DND-41 (cell line): ENCODE results near the gene CD300E.
"Not testable (repeated sequence)": the region's sequence is repeated elsewhere in the genome, so short reads cannot be mapped to it uniquely, and the experiment has no call there.

ENCODE experiments used
- ATAC-seq: fragments of 200-7000 bp; cut with Tn5 transposase; 3 replicates; pipeline ENCODE4 v1.9.1; 2021; ENCODE audit warnings: low read depth; ENCODE audit not compliant: insufficient read depth
- DNase-seq: peaks from one replicate; pipeline ENCODE4 v3.0.0-alpha.2; 2020
- H2AFZ ChIP-seq: 2 replicates; pipeline ENCODE4 v1.6.0; 2012; ENCODE audit warnings: low read depth, low read length
- H3K27ac ChIP-seq: 2 replicates; pipeline ENCODE4 v1.5.1; 2012; ENCODE audit warnings: low read length, inconsistent platforms
- H3K27me3 ChIP-seq: fragments of 200-600 bp; sonication (generic); 2 replicates; pipeline ENCODE4 v1.6.0; 2012; ENCODE audit warnings: low read length, mild to moderate bottlenecking, inconsistent platforms; ENCODE audit not compliant: insufficient read depth, poor library complexity
- H3K36me3 ChIP-seq: 2 replicates; pipeline ENCODE4 v1.5.1; 2012; ENCODE audit warnings: low read length, inconsistent platforms; ENCODE audit not compliant: insufficient read depth
- H3K4me1 ChIP-seq: 2 replicates; pipeline ENCODE4 v1.5.1; 2012; ENCODE audit warnings: mild to moderate bottlenecking, low read length; ENCODE audit not compliant: insufficient read depth
- H3K4me2 ChIP-seq: 2 replicates; pipeline ENCODE4 v1.6.0; 2012; ENCODE audit warnings: mild to moderate bottlenecking, moderate library complexity, low read length, inconsistent platforms; ENCODE audit not compliant: insufficient read depth
- H3K4me3 ChIP-seq, 2 experiments: fragments of 200-600 bp in 1 of 2; shearing (Covaris generic) in 1 of 2; 2 replicates each; pipeline ENCODE4 v1.5.1; 2012 to 2016; ENCODE audit warnings: inconsistent platforms in 2 of 2, low read length in 2 of 2, mild to moderate bottlenecking in 2 of 2, low read depth in 1 of 2, moderate library complexity in 1 of 2
- H3K79me2 ChIP-seq: 2 replicates; pipeline ENCODE4 v1.6.0; 2012; ENCODE audit warnings: low read length, inconsistent platforms; ENCODE audit not compliant: insufficient read depth
- H3K9ac ChIP-seq: 2 replicates; pipeline ENCODE4 v1.6.0; 2012; ENCODE audit warnings: low read depth, mild to moderate bottlenecking, inconsistent platforms, low read length, moderate library complexity
- H3K9me3 ChIP-seq: 2 replicates; pipeline ENCODE4 v1.5.1; 2012; ENCODE audit warnings: low read length, moderate library complexity, mild to moderate bottlenecking, inconsistent platforms; ENCODE audit not compliant: insufficient read depth, severe bottlenecking
- H4K20me1 ChIP-seq: 2 replicates; pipeline ENCODE4 v1.6.0; 2012; ENCODE audit warnings: low read length; ENCODE audit not compliant: insufficient read depth
- EZH2 ChIP-seq: IDR thresholded peaks from 3 replicates; pipeline ENCODE4 v1.6.1; 2012; ENCODE audit warnings: borderline replicate concordance, low read depth, mild to moderate bottlenecking, moderate library complexity, low read length, inconsistent platforms; ENCODE audit not compliant: severe bottlenecking
- TF ChIP-seq, protein P1 (sequence below): IDR thresholded peaks from 2 replicates; pipeline ENCODE4 v1.5.1; 2012; ENCODE audit warnings: borderline replicate concordance, low read length, moderate library complexity, mild to moderate bottlenecking; ENCODE audit not compliant: poor library complexity, severe bottlenecking; ENCODE audit errors: extremely low read depth

Gene CD300E

DNA sequence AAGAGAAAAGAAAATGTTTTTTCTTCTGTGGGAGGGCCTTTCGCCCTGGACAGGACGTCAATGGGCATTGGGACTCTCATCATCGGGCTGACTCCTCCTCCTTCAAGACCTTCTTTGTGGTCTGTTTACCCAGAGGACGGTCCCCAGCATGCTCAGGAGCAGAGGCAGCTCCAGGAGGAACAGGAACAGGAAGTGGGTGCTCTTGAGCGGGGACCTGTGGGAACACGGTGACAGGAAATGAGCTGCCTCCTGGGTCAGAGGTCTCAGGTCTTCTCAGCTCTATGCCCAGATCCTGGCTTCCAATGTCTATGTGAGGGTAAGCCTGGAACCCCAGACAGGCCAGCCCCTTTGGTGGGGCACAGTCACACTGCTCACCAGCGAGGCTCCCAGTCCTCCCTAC is 43.6 kb downstream of the CD300E start:
- H3K4me2 ChIP-seq = no peak overlapping the region
- peak overlapping the region; percentile 72 for H2AFZ ChIP-seq
- peaks cover 8% of the 10 kb centered on the region for H3K4me1 ChIP-seq
- ATAC-seq = peak; percentile 62; the same call in 1 of the 3 replicates
- no peak for TF ChIP-seq EZH2
- TF ChIP-seq, protein P1, sequence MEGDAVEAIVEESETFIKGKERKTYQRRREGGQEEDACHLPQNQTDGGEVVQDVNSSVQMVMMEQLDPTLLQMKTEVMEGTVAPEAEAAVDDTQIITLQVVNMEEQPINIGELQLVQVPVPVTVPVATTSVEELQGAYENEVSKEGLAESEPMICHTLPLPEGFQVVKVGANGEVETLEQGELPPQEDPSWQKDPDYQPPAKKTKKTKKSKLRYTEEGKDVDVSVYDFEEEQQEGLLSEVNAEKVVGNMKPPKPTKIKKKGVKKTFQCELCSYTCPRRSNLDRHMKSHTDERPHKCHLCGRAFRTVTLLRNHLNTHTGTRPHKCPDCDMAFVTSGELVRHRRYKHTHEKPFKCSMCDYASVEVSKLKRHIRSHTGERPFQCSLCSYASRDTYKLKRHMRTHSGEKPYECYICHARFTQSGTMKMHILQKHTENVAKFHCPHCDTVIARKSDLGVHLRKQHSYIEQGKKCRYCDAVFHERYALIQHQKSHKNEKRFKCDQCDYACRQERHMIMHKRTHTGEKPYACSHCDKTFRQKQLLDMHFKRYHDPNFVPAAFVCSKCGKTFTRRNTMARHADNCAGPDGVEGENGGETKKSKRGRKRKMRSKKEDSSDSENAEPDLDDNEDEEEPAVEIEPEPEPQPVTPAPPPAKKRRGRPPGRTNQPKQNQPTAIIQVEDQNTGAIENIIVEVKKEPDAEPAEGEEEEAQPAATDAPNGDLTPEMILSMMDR = no peak
- H3K27me3 ChIP-seq = no peaks in the 10 kb centered on the region
- no peaks in the 10 kb centered on the region for H3K36me3 ChIP-seq
- H4K20me1 ChIP-seq = no peaks in the 10 kb centered on the region
- H3K79me2 ChIP-seq = no peaks in the 10 kb centered on the region
- DNase-seq = peak; percentile 39
- H3K9ac ChIP-seq = no peak overlapping the region
- no peak overlapping the region for H3K27ac ChIP-seq
- H3K4me3 ChIP-seq = no peak overlapping the region
- H3K9me3 ChIP-seq = no peaks in the 10 kb centered on the region

DNA sequence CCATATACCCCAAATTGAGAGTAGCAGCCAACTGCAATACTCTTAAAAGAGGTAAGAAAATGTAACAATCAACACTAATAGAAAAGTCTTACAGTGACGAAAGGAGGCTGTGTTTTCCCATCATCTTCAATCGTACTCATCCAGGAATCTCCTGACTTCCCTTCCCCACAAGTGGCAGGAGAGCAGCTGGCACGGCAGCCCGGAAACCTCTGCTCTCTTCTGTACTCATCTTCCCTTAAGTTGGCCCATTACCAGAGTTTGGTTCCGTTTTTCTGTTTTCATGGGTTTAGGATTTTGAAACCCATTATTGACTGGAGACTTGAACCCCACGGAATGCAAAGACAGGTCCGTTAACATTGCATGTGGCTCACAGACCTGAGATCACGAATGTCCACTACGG is 44.6 kb downstream of the CD300E start:
- no peaks in the 10 kb centered on the region for H3K79me2 ChIP-seq
- H3K4me2 ChIP-seq = no peak overlapping the region
- H3K27ac ChIP-seq = no peak overlapping the region
- H3K9me3 ChIP-seq = no peaks in the 10 kb centered on the region
- H3K4me1 ChIP-seq = peaks cover 8% of the 10 kb centered on the region
- no peaks in the 10 kb centered on the region for H3K27me3 ChIP-seq
- no peaks in the 10 kb centered on the region for H4K20me1 ChIP-seq
- H3K36me3 ChIP-seq = no peaks in the 10 kb centered on the region
- TF ChIP-seq, protein P1 = no peak
- TF ChIP-seq EZH2 = no peak
- DNase-seq = no peak
- no peak overlapping the region for H3K4me3 ChIP-seq
- ATAC-seq = no peak
- H3K9ac ChIP-seq = no peak overlapping the region
- no peak overlapping the region for H2AFZ ChIP-seq

DNA sequence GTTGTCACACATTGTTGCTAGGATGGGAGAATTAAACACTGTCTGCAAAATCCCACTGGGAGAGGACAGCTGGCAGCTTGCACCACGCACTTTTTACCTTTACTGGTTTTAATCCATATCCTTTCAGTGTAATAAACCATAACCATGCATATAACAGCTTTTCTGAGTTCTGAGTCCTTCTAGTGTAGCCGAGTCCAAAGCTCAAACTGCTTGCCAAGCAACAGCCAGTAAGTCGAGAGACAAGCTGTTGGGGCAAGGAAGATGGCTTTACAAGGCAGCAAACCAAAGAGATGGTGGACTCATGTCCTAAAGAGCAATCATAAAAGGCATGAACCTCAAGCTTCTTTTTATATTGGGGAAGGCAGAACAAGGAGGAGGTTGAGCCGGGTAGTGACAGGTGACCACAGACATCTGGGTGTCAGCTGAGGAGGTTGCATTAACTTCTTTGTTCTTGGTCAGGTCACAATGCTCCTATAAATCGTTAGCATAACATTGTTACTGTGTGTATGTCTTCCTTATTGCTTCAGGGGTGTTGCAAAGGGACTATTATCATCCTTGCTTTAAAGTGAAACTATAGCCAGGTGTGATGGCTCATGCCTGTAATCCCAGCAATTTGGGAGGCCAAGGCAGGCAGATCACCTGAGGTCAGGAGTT is 48.9 kb downstream of the CD300E start:
- no peak overlapping the region for H3K4me3 ChIP-seq
- H3K9ac ChIP-seq = no peak overlapping the region
- no peak overlapping the region for H3K27ac ChIP-seq
- no peak for DNase-seq
- H4K20me1 ChIP-seq = no peaks in the 10 kb centered on the region
- no peaks in the 10 kb centered on the region for H3K36me3 ChIP-seq
- no peaks in the 10 kb centered on the region for H3K9me3 ChIP-seq
- H3K4me1 ChIP-seq = peaks cover under 1% of the 10 kb centered on the region
- no peak overlapping the region for H3K4me2 ChIP-seq
- no peaks in the 10 kb centered on the region for H3K79me2 ChIP-seq
- peaks cover 7% of the 10 kb centered on the region for H3K27me3 ChIP-seq
- H2AFZ ChIP-seq = no peak overlapping the region
- TF ChIP-seq, protein P1 = no peak
- TF ChIP-seq EZH2 = no peak
- no peak for ATAC-seq

GRCh38 chr17:74573635-74574034 is 49.9 kb downstream of the CD300E start:
- H3K36me3 ChIP-seq, H3K79me2 ChIP-seq, H4K20me1 ChIP-seq, DNase-seq, H3K4me2 ChIP-seq, ATAC-seq, H3K27ac ChIP-seq, H2AFZ ChIP-seq, H3K4me1 ChIP-seq, H3K4me3 ChIP-seq, H3K9me3 ChIP-seq, H3K9ac ChIP-seq, H3K27me3 ChIP-seq: not testable (repeated sequence)
